H1 (cell line): ENCODE data around the gene PIM1. TPM values are rescaled to one million over a fixed set of nuclear protein-coding genes. Genes with fewer than 3 reads are reported as not detected.

Experiments used
- CTCF ChIA-PET: fragments of 300-600 bp; sonication (Branson Sonifier 250); formaldehyde crosslinking; loops from one replicate; lab custom pipeline; 2021; ENCODE audit not compliant: partially characterized antibody; lab: Charles Lee
- POLR2A ChIA-PET: fragments of 300-600 bp; sonication (Branson Sonifier 250); formaldehyde crosslinking; loops from one replicate; lab custom pipeline; 2021; ENCODE audit warnings: inconsistent platforms; ENCODE audit not compliant: partially characterized antibody; lab: Charles Lee
- DNase-seq, 2 experiments: peaks; one replicate each; pipeline versions ENCODE4 v3.0.0 to v3.0.0-alpha.2; 2010 to 2022; ENCODE audit warnings: low spot score in 2 of 2, low read depth in 1 of 2, mixed read lengths in 1 of 2
- FAIRE-seq: peaks from 2 replicates; lab custom pipeline; 2011; peaks lifted over from hg19 to GRCh38; lab: Jason Lieb, UNC
- H2AFZ ChIP-seq: 2 replicates; pipeline ENCODE4 v1.8.1; 2012; ENCODE audit warnings: low read length, inconsistent platforms
- H2AK5ac ChIP-seq: 2 replicates; pipeline ENCODE4 v1.6.1; 2013; ENCODE audit warnings: low read depth, low read length
- H2BK120ac ChIP-seq: replicated peaks from 2 replicates; pipeline ENCODE3; 2013; ENCODE audit warnings: low read depth, low read length, inconsistent platforms
- H2BK12ac ChIP-seq: 2 replicates; pipeline ENCODE4 v1.6.1; 2013; ENCODE audit warnings: low read depth, low read length
- H2BK15ac ChIP-seq: 2 replicates; pipeline ENCODE4 v1.6.1; 2013; ENCODE audit warnings: low read length
- H2BK20ac ChIP-seq: 2 replicates; pipeline ENCODE4 v1.6.1; 2013; ENCODE audit warnings: low read length
- H2BK5ac ChIP-seq: 2 replicates; pipeline ENCODE4 v1.6.1; 2013; ENCODE audit warnings: low read depth, low read length
- H3K14ac ChIP-seq: 2 replicates; pipeline ENCODE4 v1.6.1; 2013; ENCODE audit warnings: inconsistent platforms; ENCODE audit not compliant: insufficient read length
- H3K18ac ChIP-seq: 2 replicates; pipeline ENCODE4 v1.6.1; 2013; ENCODE audit warnings: low read length; ENCODE audit errors: extremely low read depth
- H3K23ac ChIP-seq: 2 replicates; pipeline ENCODE4 v1.6.1; 2013; ENCODE audit warnings: inconsistent platforms; ENCODE audit not compliant: insufficient read length
- H3K23me2 ChIP-seq: 2 replicates; pipeline ENCODE4 v1.6.1; 2013; ENCODE audit warnings: low read depth, low read length
- H3K27ac ChIP-seq: 2 replicates; pipeline ENCODE4 v1.6.1; 2011; ENCODE audit warnings: low read depth, low read length, inconsistent platforms
- H3K27me3 ChIP-seq, 4 experiments: replicated peaks in 1 of 4; 1 replicate in 1 of 4; 2 replicates in 3 of 4; pipeline versions ENCODE4 v1.6.1 to v1.8.1; 2011 to 2013; ENCODE audit warnings: low read length in 3 of 4, mild to moderate bottlenecking in 3 of 4, inconsistent platforms in 2 of 4, mixed read lengths in 2 of 4, moderate library complexity in 1 of 4; ENCODE audit not compliant: control insufficient read depth in 3 of 4, insufficient read depth in 3 of 4; ENCODE audit errors: extremely low read depth in 1 of 4
- H3K36me3 ChIP-seq, 4 experiments: 2 replicates each; pipeline versions ENCODE4 v1.6.1 to v1.8.1; 2011 to 2013; ENCODE audit warnings: mild to moderate bottlenecking in 4 of 4, low read length in 3 of 4, moderate library complexity in 2 of 4, control low read depth in 1 of 4, inconsistent platforms in 1 of 4; ENCODE audit not compliant: insufficient read depth in 4 of 4, control insufficient read depth in 2 of 4
- H3K4ac ChIP-seq: replicated peaks from 2 replicates; pipeline ENCODE3; 2013; ENCODE audit warnings: low read length, low read depth, mixed read lengths, inconsistent platforms; ENCODE audit not compliant: insufficient read length
- H3K4me1 ChIP-seq, 4 experiments: replicated peaks in 1 of 4; 1 replicate in 1 of 4; 2 replicates in 3 of 4; pipeline versions ENCODE4 v1.6.1 to v1.8.1; 2011 to 2013; ENCODE audit warnings: low read length in 3 of 4, inconsistent platforms in 2 of 4, mixed read lengths in 1 of 4; ENCODE audit not compliant: insufficient read depth in 4 of 4, control insufficient read depth in 3 of 4
- H3K4me2 ChIP-seq, 2 experiments: 2 replicates each; pipeline versions ENCODE4 v1.6.1 to v1.8.1; 2011 to 2013; ENCODE audit warnings: low read depth in 2 of 2, low read length in 2 of 2, control low read depth in 1 of 2, inconsistent platforms in 1 of 2, mild to moderate bottlenecking in 1 of 2; ENCODE audit not compliant: insufficient read depth in 1 of 2
- H3K4me3 ChIP-seq, 4 experiments: fragments of 200-600, 300-600 bp in 1 of 4; sonication (generic), shearing (Covaris generic), sonication (Bioruptor Twin) in 1 of 4; 2 replicates each; pipeline versions ENCODE4 v1.5.1 to v1.8.1; 2011 to 2016; ENCODE audit warnings: low read length in 4 of 4, low read depth in 3 of 4, control low read depth in 2 of 4, inconsistent platforms in 2 of 4, mild to moderate bottlenecking in 2 of 4, mixed read lengths in 1 of 4, moderate library complexity in 1 of 4; ENCODE audit not compliant: insufficient read depth in 2 of 4; ENCODE audit errors: extremely low read depth in 1 of 4
- H3K56ac ChIP-seq: replicated peaks from 2 replicates; pipeline ENCODE3; 2013; ENCODE audit warnings: low read depth, mild to moderate bottlenecking, mixed read lengths, low read length, inconsistent platforms; ENCODE audit not compliant: insufficient read length
- H3K79me1 ChIP-seq: 2 replicates; pipeline ENCODE4 v1.6.1; 2013; ENCODE audit warnings: low read depth, low read length, control low read depth
- H3K79me2 ChIP-seq, 2 experiments: 2 replicates each; pipeline versions ENCODE4 v1.6.1 to v1.8.1; 2012 to 2013; ENCODE audit warnings: low read length in 2 of 2, mild to moderate bottlenecking in 2 of 2, inconsistent platforms in 1 of 2; ENCODE audit not compliant: insufficient read depth in 2 of 2, control insufficient read depth in 1 of 2
- H3K9ac ChIP-seq, 4 experiments: replicated peaks in 1 of 4; 1 replicate in 1 of 4; 2 replicates in 3 of 4; pipeline versions ENCODE4 v1.6.1 to v1.8.1; 2011 to 2013; ENCODE audit warnings: low read depth in 3 of 4, low read length in 3 of 4, control low read depth in 2 of 4, mild to moderate bottlenecking in 2 of 4, moderate library complexity in 2 of 4, inconsistent platforms in 1 of 4; ENCODE audit errors: extremely low read depth in 1 of 4
- H3K9me3 ChIP-seq, 2 experiments: 2 replicates each; pipeline versions ENCODE4 v1.6.1 to v1.8.1; 2012 to 2013; ENCODE audit warnings: mild to moderate bottlenecking in 2 of 2, moderate library complexity in 2 of 2, control low read depth in 1 of 2, inconsistent platforms in 1 of 2, low read depth in 1 of 2, low read length in 1 of 2, mixed read lengths in 1 of 2; ENCODE audit not compliant: insufficient read depth in 2 of 2
- H4K20me1 ChIP-seq, 2 experiments: replicated peaks in 1 of 2; 2 replicates each; pipeline versions ENCODE3 to v1.8.1; 2011 to 2013; ENCODE audit warnings: inconsistent platforms in 2 of 2, low read length in 2 of 2, mild to moderate bottlenecking in 1 of 2; ENCODE audit not compliant: insufficient read depth in 2 of 2, control insufficient read depth in 1 of 2
- H4K5ac ChIP-seq: 2 replicates; pipeline ENCODE4 v1.6.1; 2013; ENCODE audit warnings: low read length, low read depth, mixed read lengths, inconsistent platforms; ENCODE audit not compliant: insufficient read length
- H4K8ac ChIP-seq: 2 replicates; pipeline ENCODE4 v1.8.0; 2013; ENCODE audit warnings: mild to moderate bottlenecking, moderate library complexity, low read length, inconsistent platforms; ENCODE audit not compliant: insufficient read depth; ENCODE audit errors: extremely low read depth
- H4K91ac ChIP-seq: replicated peaks from 2 replicates; pipeline ENCODE3; 2013; ENCODE audit warnings: low read length, mixed read lengths, inconsistent platforms; ENCODE audit not compliant: insufficient read length
- ASH2L ChIP-seq: fragments of 200-600, 300-600 bp; sonication (generic); IDR thresholded peaks from one replicate; pipeline ENCODE4 v1.7.1; 2017; ENCODE audit warnings: low read length
- GABPA ChIP-seq: IDR thresholded peaks from 2 replicates; pipeline ENCODE4 v1.6.1; 2011; ENCODE audit warnings: mild to moderate bottlenecking, low read length, moderate library complexity, borderline replicate concordance; ENCODE audit not compliant: insufficient read depth
- GTF2F1 ChIP-seq: IDR thresholded peaks from 2 replicates; pipeline ENCODE4 v1.6.1; 2012; ENCODE audit warnings: low read depth, low read length, improper control_type of control experiment, borderline replicate concordance
- KDM1A ChIP-seq: fragments of 200-600, 300-600 bp; sonication (generic); IDR thresholded peaks from 2 replicates; pipeline ENCODE4 v1.7.1; 2016; ENCODE audit warnings: mild to moderate bottlenecking, low read length, borderline replicate concordance
- MAFK ChIP-seq: IDR thresholded peaks from 2 replicates; pipeline ENCODE4 v1.6.1; 2012; ENCODE audit warnings: low read depth, mild to moderate bottlenecking, improper control_type of control experiment, low read length
- NRF1 ChIP-seq: IDR thresholded peaks from 2 replicates; pipeline ENCODE4 v1.6.1; 2011; ENCODE audit warnings: mild to moderate bottlenecking, low read depth, low read length, improper control_type of control experiment
- RBBP5 ChIP-seq: IDR thresholded peaks from 2 replicates; pipeline ENCODE4 v1.7.1; 2012; ENCODE audit warnings: low read depth, mild to moderate bottlenecking, inconsistent platforms, low read length, moderate library complexity, borderline replicate concordance
- TAF7 ChIP-seq: optimal IDR thresholded peaks from 2 replicates; pipeline ENCODE3; 2011; ENCODE audit warnings: low read depth, mild to moderate bottlenecking, inconsistent platforms, low read length, moderate library complexity, borderline replicate concordance
- WGBS, 2 experiments: shearing (Covaris generic) in 1 of 2; methylation state at CpG; one replicate each; pipeline versions ENCODE4 v1.1.6 to v1.1.7; 2013 to 2015; ENCODE audit warnings: low lambda C conversion rate in 2 of 2, mixed read lengths in 2 of 2, inconsistent platforms in 1 of 2, low coverage in 1 of 2, missing lambda C conversion rate in 1 of 2; ENCODE audit not compliant: insufficient replicate concordance in 2 of 2, insufficient coverage in 1 of 2, insufficient read length in 1 of 2; ENCODE audit errors: extremely low coverage in 1 of 2, missing lambda C conversion rate in 1 of 2; 5-methylcytosine and 5-hydroxymethylcytosine counted together
- polyA plus RNA-seq, 7 experiments: library from polyadenylated mRNA; depleted of rRNA in 3 of 7; stranded (reverse) in 5 of 7; unstranded in 2 of 7; fragments of >200 nt in 5 of 7; fragments of 200-250 nt in 2 of 7; gene quantifications; 1 replicate in 5 of 7; 2 replicates in 1 of 7; 4 replicates in 1 of 7; pipeline versions ENCODE4 v1.2.1 to v1.2.3, GENCODE V29; 2011 to 2013; ENCODE audit warnings: missing spikeins in 2 of 7, mixed read lengths in 2 of 7
- total RNA-seq: library from RNA; stranded (reverse); fragmentation: NEBNext Ultra II Directional; extraction: Animal tissue kit (Norgen Biotek cat#: 25700); gene quantifications from 2 replicates; pipeline ENCODE4 v1.2.1, GENCODE V29; 2021

Gene PIM1
- total and polyA plus RNA-seq, 2 of the 8 experiments (the other 6 are each of a cell fraction or from before 2014, with no cell fraction given), result 25.5 to 94.9 TPM

DNA sequence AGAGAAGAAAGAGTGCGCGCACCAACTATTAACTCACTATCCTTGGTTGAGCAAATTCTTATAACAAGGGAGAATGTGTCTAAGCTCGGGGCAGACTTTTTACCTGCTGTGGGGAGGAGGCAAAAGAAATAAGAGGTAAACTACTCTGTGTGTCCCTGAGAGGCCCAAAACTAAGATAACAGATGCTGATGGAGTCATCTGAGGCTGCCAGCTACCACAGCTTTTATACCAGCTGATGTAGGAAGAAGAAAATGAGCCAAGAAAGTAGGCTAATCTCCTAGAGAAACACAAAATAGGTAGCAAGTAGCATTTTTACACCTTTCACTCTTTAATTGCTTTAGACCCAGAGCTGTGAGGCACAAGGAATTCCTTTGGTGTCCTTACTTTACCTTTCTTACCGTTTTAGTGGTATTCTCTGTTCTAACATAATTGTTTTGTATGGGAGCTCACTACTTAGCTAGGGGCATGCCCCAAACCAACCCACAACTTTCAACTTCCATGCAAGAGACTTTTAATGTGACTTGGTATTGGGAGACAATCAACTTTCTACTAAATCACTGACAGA lies 27.8 kb upstream of the PIM1 start:
- Histone ChIP-seq H3K79me2 (peaks cover 0 to under 1% of the 10 kb centered on the region in 2 experiments; a peak in 1 of 4 replicates), H4K8ac (no peak overlapping the region), H3K4ac (peak overlapping the region; percentile 45), H4K20me1 (no peaks in the 10 kb centered on the region), H3K4me3 (peak overlapping the region in 2 of 4 experiments; percentile 23 to 44; a peak in 6 of 8 replicates), H2BK20ac (peak overlapping the region; percentile 76; the same call in 1 of the 2 replicates), H2AK5ac (peak overlapping the region; percentile 88), H3K23ac (no peak overlapping the region), H3K9ac (peak overlapping the region in 2 of 4 experiments; percentile 3 to 42; a peak in 2 of 7 replicates), H3K18ac (peak overlapping the region; percentile 72), H2AFZ (no peak overlapping the region), H3K56ac (peak overlapping the region; percentile 25), H4K5ac (peak overlapping the region; percentile 70), H4K91ac (peak overlapping the region; percentile 91), H3K79me1 (no peaks in the 10 kb centered on the region), H3K4me2 (peak overlapping the region; percentile 61 to 95), H2BK15ac (no peak overlapping the region), H3K36me3 (no peaks in the 10 kb centered on the region), H3K23me2 (peaks cover 5% of the 10 kb centered on the region), H2BK5ac (peak overlapping the region; percentile 95), H3K27me3 (no peaks in the 10 kb centered on the region), H2BK120ac (peak overlapping the region; percentile 93), H3K14ac (no peak overlapping the region), H3K27ac (peak overlapping the region; percentile 59; the same call in 1 of the 2 replicates), H2BK12ac (peak overlapping the region; percentile 40; the same call in 1 of the 2 replicates), H3K9me3 (no peaks in the 10 kb centered on the region), H3K4me1 (peaks cover 6 to 28% (median 24%) of the 10 kb centered on the region in 4 experiments)
- 7% methylated on average over 4 of the region's 4 CpGs; no CpG with 5 or more reads in 1 of the 2 experiments for WGBS, 2 experiments
- FAIRE-seq (no peak), DNase-seq (no peak)
- POLR2A ChIA-PET, result interaction anchor here (0.6 to 39.1 kb wide), 12 partner anchors 8 to 156 kb away, joined by 3 to 1024 read pairs (median 6); partner anchors contain the start of genes MTCH1 and PIM1
- TF ChIP-seq TAF7 (no peak), NRF1 (no peak), RBBP5 (no peak), KDM1A (no peak), ASH2L (no peak), GTF2F1 (no peak), GABPA (no peak), MAFK (no peak)
- CTCF ChIA-PET, result interaction anchor here (0.6 to 9.0 kb wide), 16 partner anchors 11 to 349 kb away, joined by 3 to 59 read pairs (median 4); partner anchors contain the start of gene PIM1
